ENCODE data around the gene MYL11. TPM values are rescaled to one million over a fixed set of nuclear protein-coding genes. Genes with fewer than 3 reads are reported as not detected.

MYL11 gene
- total RNA-seq, 1 donor from 2014 or later = not detected

GRCh38 chr16:30369091-30369937 lies 5.3 kb upstream of the MYL11 start:
- no peak for TF ChIP-seq CTCF (IDR thresholded peaks at IDR 0.05; ENCODE audit: insufficient read depth, low read length, severe bottlenecking)
- Histone ChIP-seq H3K27me3 (ENCODE audit: control insufficient read depth, insufficient read depth, low read length) (no peaks in the 10 kb centered on the region), H3K4me3 (ENCODE audit: low read depth, low read length) (peak overlapping the region; percentile 66), H3K36me3 (ENCODE audit: control insufficient read depth, insufficient read depth, low read length) (peaks cover 11% of the 10 kb centered on the region)
- DNase-seq (ENCODE audit: low read depth) (no peak), FAIRE-seq (no peak)

GRCh38 chr16:30369938-30370455 lies 4.6 kb upstream of the MYL11 start:
- FAIRE-seq (no peak), DNase-seq (ENCODE audit: low read depth) (no peak)
- H3K36me3 ChIP-seq (ENCODE audit: control insufficient read depth, insufficient read depth, low read length) = peaks cover 6% of the 10 kb centered on the region
- no peak for TF ChIP-seq CTCF (IDR thresholded peaks at IDR 0.05; ENCODE audit: insufficient read depth, low read length, severe bottlenecking)
- no peaks in the 10 kb centered on the region for H3K27me3 ChIP-seq (ENCODE audit: control insufficient read depth, insufficient read depth, low read length)
- peak overlapping the region; percentile 66 for H3K4me3 ChIP-seq (ENCODE audit: low read depth, low read length)

GRCh38 chr16:30370456-30371247 lies 4.0 kb upstream of the MYL11 start, which contains the start of gene TBC1D10B:
TBC1D10B (minus strand) TSS chr16:30370494; CDS start chr16:30370183, 311 bp downstream.
- Histone ChIP-seq H3K36me3 (ENCODE audit: control insufficient read depth, insufficient read depth, low read length) (no peaks in the 10 kb centered on the region), H3K27me3 (ENCODE audit: control insufficient read depth, insufficient read depth, low read length) (no peaks in the 10 kb centered on the region), H3K4me3 (ENCODE audit: low read depth, low read length) (peak within 1 kb of the TSS; percentile 66)
- FAIRE-seq (peak; percentile 91), DNase-seq (ENCODE audit: low read depth) (peak; percentile 100)
- TF ChIP-seq CTCF (IDR thresholded peaks at IDR 0.05; ENCODE audit: insufficient read depth, low read length, severe bottlenecking) = peak; percentile 41

GRCh38 chr16:30371248-30371816 lies 3.3 kb upstream of the MYL11 start:
- Histone ChIP-seq H3K27me3 (ENCODE audit: control insufficient read depth, insufficient read depth, low read length) (no peaks in the 10 kb centered on the region), H3K4me3 (ENCODE audit: low read depth, low read length) (peak overlapping the region; percentile 34), H3K36me3 (ENCODE audit: control insufficient read depth, insufficient read depth, low read length) (no peaks in the 10 kb centered on the region)
- no peak for TF ChIP-seq CTCF (IDR thresholded peaks at IDR 0.05; ENCODE audit: insufficient read depth, low read length, severe bottlenecking)
- FAIRE-seq (no peak), DNase-seq (ENCODE audit: low read depth) (no peak)

- Histone ChIP-seq H3K36me3 (ENCODE audit: control insufficient read depth, insufficient read depth, low read length) (no peaks in the 10 kb centered on the region), H3K4me3 (ENCODE audit: low read depth, low read length) (no peak overlapping the region), H3K27me3 (ENCODE audit: control insufficient read depth, insufficient read depth, low read length) (no peaks in the 10 kb centered on the region)
- no peak for DNase-seq (ENCODE audit: low read depth)
- FAIRE-seq = no peak
- no peak for TF ChIP-seq CTCF (IDR thresholded peaks at IDR 0.05; ENCODE audit: insufficient read depth, low read length, severe bottlenecking)
Observed at GRCh38 chr16:30372038-30372712, 2.4 kb upstream of the MYL11 start.
